ENCODE results near the gene IRS1. TPM values are rescaled to one million over a fixed set of nuclear protein-coding genes. Genes with fewer than 3 reads are reported as not detected.

IRS1 gene
- total RNA-seq, 4 donors from 2014 or later, result 11.9 to 29.6 (median 13.2) TPM

DNA sequence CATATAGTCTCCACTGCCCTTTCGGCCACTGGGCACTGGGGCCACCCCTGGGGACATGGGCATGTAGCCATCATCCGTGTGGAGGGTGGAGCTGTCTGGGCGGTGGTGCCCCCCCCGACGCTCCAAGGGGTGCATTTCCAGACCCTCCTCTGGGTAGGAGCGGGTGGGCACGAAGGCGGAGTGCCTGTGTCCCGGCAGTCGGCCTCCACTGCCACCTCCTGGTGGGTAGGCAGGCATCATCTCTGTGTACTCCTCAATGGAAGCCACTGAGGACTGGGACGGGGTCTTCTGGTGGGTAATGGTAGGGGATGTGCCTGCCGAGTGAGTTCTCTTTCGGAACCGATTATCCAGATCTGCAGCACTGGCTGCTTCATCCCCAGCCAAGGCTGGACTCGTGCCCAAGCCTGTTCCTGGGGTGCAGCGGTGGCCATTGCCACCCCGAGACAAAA, 2.8 kb downstream of the IRS1 start:
- no peak for TF ChIP-seq CTCF (IDR thresholded peaks at IDR 0.05; ENCODE audit: low read depth)

- no peak for TF ChIP-seq CTCF (IDR thresholded peaks at IDR 0.05; ENCODE audit: low read depth)
Observed at GRCh38 chr2:226796012-226796839, 3.4 kb downstream of the IRS1 start.

DNA sequence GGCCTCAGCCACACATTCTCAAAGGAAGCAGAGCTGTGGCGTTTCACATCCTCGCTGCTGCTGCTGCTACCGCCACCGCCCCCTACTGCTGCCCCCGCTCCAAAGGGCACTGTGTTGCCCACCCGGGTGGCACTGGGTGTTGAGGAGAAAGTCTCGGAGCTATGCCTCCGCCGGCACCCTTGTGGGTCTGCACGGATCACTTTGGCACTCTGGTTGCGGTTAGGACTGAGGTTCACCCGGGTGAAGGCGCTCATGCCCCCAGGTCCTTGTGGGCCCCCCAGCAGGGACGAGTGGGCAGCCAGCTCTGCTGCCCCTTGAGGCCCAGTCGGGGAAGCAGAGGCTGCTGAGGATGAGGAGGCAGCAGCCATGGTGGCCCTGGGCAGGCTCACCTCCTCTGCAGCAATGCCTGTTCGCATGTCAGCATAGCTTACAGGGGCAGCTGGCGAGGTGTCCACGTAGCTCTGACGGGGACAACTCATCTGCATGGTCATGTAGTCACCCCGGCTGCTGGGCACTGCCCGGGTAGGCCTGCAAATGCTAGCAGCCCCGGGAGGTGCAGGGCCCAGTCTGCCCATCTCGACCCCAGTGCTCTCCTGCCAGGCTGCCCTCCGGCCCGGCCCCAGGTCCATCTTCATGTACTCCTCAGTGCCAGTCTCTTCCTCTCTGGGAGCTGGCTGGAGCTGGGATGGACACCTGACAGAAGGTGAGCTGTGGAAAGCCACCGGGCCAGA, 4.2 kb downstream of the IRS1 start:
- no peak for TF ChIP-seq CTCF (IDR thresholded peaks at IDR 0.05; ENCODE audit: low read depth)

GRCh38 chr2:226794751-226795171, 4.9 kb downstream of the IRS1 start:
- TF ChIP-seq CTCF (IDR thresholded peaks at IDR 0.05; ENCODE audit: low read depth), result no peak

DNA sequence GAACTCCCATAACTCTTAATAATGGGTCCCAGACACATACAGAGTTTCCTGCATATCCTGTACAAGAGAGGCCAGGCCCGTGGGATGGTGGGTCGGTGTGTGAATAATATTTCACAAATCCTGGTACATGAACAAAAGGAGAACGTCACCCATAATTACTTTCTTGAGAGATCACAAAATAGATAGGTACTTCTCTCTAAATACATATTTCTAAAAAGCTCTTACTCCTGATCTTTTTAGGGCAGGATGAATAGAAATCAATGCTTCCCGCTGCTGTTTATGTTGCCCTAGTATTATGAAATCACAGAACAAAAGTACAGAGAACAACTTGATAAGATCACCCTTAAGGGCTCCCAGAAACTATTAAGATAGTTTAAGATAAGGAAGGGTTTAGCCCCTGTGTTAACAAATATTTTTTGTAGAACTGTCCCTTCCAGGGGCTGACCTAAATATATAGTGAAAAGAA, 5.4 kb downstream of the IRS1 start:
- no peak for TF ChIP-seq CTCF (IDR thresholded peaks at IDR 0.05; ENCODE audit: low read depth)

- TF ChIP-seq CTCF (IDR thresholded peaks at IDR 0.05; ENCODE audit: low read depth), result no peak
Observed at GRCh38 chr2:226793646-226794045, 6.0 kb downstream of the IRS1 start.

All from subcutaneous adipose tissue (tissue), 4 donors.